Measurements from ENCODE around the gene DMXL2. TPM values are rescaled to one million over a fixed set of nuclear protein-coding genes. Genes with fewer than 3 reads are reported as not detected.
"Not testable (repeated sequence)": the region's sequence is repeated elsewhere in the genome, so short reads cannot be mapped to it uniquely, and the experiment has no call there.

The DMXL2 gene
- total RNA-seq, 2 experiments from 2014 or later, result 8.7 to 11.8 TPM

DNA sequence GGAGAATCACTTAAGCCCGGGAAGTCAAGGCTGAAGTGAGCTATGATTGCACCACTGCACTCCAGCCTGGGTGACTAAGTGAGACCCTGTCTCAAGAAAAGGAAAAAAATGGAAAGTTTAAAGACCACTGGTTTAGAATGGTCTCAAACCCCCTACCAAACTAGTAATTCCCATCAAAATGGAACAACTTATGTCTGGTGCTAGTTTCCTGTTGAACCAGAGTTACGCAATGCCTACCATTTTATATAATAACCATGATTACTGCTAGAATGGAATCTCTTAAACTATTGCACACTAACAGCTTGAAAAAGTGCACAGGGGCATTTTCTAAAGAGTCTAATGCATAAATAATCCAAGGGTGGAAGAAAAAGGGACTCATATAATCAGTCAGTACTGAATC, 43.6 kb downstream of the DMXL2 start:
- no peaks in the 10 kb centered on the region for H3K9me3 Mint-ChIP-seq
- peaks cover 2% of the 10 kb centered on the region for H3K36me3 Mint-ChIP-seq
- H3K27ac Mint-ChIP-seq, result no peak overlapping the region
- POLR2A ChIA-PET, result no interaction called here
- H3K27me3 Mint-ChIP-seq, result no peaks in the 10 kb centered on the region
- H3K4me3 Mint-ChIP-seq, result no peak overlapping the region
- ATAC-seq (ENCODE audit: low read depth) (no peak), DNase-seq (no peak)
- H3K4me1 Mint-ChIP-seq, result no peaks in the 10 kb centered on the region

DNA sequence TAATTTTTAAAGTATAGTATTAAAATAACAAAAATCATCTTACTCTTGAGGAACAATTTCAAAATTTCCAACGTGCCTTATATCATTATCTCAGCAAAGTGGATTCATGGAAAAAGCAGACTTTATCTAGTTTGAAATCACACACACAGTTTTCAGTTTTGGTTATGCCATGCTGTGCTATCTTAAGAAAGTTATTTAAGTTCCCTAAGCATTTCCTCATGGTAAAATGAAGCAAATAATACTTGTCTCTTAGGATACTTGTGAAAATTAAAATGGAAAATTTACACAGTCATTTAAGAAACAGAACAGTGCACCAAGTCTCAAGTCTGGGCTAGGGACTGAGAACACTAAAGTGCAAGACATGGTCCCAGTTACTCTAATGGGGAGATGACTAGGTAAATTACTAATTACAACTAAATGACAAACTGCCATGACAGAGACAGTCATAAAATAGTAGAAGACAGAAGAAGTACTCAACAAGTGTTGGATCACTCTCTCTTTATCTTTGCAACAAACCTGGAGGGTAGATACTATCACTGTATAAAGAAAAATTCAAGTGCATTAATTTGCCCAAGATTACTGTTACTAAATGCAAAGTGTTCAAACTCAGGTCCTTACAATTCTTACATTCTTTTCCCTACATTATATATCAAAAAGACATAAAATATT, 44.8 kb downstream of the DMXL2 start:
- Mint-ChIP-seq H3K9me3 (no peaks in the 10 kb centered on the region), H3K4me1 (no peaks in the 10 kb centered on the region), H3K36me3 (peaks cover 2% of the 10 kb centered on the region), H3K27ac (no peak overlapping the region), H3K4me3 (no peak overlapping the region), H3K27me3 (no peaks in the 10 kb centered on the region)
- no peak for ATAC-seq (ENCODE audit: low read depth)
- DNase-seq, result no peak
- POLR2A ChIA-PET, result no interaction called here

DNA sequence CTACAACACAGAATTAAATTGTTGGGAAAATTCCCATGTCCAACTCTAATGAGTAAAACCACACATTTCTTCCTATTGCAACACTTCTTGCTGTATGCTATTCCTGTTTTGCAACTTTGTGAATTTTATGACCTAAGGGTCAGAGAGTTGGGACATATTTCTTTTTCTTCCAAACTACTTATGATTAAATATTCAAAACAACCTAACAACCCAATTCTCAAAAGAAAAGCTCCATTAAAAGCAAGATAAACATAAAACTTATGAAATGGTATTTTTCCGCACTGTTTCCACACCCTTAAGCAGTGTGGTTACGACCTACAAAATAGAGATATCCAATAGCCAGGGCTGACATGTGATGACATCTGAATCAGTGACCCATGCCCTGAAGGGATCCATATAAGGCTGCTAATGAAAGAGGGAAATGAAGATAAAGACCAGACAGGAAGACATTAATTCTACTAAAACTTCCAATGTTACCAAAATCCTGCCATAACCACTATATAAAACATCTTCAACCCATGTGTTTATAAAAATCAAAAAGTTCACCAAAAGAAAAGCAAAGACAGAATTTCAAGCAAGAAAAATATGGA, 45.6 kb downstream of the DMXL2 start:
- POLR2A ChIA-PET, result no interaction called here
- peaks cover 2% of the 10 kb centered on the region for H3K36me3 Mint-ChIP-seq
- no peak overlapping the region for H3K27ac Mint-ChIP-seq
- no peak for DNase-seq
- no peak overlapping the region for H3K4me3 Mint-ChIP-seq
- H3K9me3 Mint-ChIP-seq, result no peaks in the 10 kb centered on the region
- H3K4me1 Mint-ChIP-seq, result no peaks in the 10 kb centered on the region
- no peak for ATAC-seq (ENCODE audit: low read depth)
- H3K27me3 Mint-ChIP-seq, result no peaks in the 10 kb centered on the region

DNA sequence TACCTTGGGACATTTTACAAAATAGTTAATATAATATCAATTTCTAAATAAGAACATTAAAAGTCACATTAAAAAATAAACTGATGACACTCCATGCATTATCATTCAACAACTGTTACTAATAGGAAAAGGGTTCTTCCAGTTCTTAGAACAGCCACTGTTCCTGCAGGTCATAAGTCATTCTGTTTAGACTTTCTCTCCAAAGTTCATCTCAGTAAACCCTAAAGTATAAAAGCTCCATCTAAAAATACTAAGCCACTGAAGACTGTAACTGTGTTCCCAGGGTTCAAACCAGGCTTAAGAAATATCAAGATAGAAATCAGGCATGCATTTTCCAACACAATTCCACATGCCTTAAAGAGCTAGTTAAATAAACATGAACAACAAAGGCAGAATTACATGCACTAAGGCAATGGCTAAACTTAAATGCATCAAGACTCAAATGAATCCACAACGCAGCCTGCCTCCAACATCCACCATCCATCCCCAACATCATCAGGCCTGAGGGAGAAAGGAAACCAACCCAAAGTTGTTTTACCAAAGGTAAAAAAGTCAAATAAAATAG, 46.2 kb downstream of the DMXL2 start:
- Mint-ChIP-seq H3K27me3 (no peaks in the 10 kb centered on the region), H3K27ac (no peak overlapping the region), H3K36me3 (peaks cover 2% of the 10 kb centered on the region), H3K4me1 (no peaks in the 10 kb centered on the region), H3K9me3 (peaks cover 1% of the 10 kb centered on the region), H3K4me3 (no peak overlapping the region)
- ATAC-seq (ENCODE audit: low read depth), result no peak
- DNase-seq, result no peak
- POLR2A ChIA-PET, result no interaction called here

DNA sequence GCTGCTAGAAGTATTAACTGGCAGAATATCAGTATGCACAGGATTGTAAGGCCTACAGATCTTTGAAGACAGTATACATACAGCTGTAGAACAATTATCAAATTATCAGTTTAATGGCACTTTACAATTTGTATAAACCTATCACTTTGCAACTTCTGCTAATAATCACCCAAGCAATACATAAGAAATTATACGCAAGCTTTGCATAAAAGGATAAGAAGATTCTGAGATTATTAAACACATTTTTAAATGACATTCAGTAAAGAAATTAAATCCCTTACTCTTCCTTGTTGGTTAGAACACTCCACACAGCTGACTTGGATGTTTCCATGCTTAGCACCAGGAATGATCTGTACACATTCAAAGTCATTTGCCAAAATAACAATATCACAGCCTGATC, 46.8 kb downstream of the DMXL2 start:
- POLR2A ChIA-PET, result no interaction called here
- Mint-ChIP-seq H3K27ac (no peak overlapping the region), H3K36me3 (peaks cover 2% of the 10 kb centered on the region), H3K27me3 (no peaks in the 10 kb centered on the region), H3K4me3 (no peak overlapping the region), H3K9me3 (peaks cover 4% of the 10 kb centered on the region), H3K4me1 (no peaks in the 10 kb centered on the region)
- DNase-seq (no peak), ATAC-seq (ENCODE audit: low read depth) (no peak)

DNA sequence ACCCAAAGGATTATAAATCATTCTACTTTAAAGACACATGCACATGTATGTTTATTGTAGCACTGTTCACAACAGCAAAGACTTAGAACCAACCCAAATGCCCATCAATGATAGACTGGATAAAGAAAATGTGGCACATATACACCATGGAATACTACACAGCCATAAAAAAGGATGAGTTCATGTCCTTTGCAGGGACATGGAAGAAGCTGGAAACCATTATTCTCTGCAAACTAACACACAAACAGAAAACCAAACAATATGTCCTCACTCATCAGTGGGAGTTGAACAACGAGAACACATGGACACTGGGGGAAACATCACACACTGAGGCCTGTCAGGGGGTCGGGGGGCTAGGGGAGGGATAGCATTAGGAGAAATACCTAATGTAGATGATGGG, 49.2 kb downstream of the DMXL2 start:
- ATAC-seq (ENCODE audit: low read depth); H3K4me1 Mint-ChIP-seq; POLR2A ChIA-PET; H3K36me3 Mint-ChIP-seq; H3K27ac Mint-ChIP-seq; H3K9me3 Mint-ChIP-seq; H3K4me3 Mint-ChIP-seq; DNase-seq; H3K27me3 Mint-ChIP-seq: not testable (repeated sequence)

DNA sequence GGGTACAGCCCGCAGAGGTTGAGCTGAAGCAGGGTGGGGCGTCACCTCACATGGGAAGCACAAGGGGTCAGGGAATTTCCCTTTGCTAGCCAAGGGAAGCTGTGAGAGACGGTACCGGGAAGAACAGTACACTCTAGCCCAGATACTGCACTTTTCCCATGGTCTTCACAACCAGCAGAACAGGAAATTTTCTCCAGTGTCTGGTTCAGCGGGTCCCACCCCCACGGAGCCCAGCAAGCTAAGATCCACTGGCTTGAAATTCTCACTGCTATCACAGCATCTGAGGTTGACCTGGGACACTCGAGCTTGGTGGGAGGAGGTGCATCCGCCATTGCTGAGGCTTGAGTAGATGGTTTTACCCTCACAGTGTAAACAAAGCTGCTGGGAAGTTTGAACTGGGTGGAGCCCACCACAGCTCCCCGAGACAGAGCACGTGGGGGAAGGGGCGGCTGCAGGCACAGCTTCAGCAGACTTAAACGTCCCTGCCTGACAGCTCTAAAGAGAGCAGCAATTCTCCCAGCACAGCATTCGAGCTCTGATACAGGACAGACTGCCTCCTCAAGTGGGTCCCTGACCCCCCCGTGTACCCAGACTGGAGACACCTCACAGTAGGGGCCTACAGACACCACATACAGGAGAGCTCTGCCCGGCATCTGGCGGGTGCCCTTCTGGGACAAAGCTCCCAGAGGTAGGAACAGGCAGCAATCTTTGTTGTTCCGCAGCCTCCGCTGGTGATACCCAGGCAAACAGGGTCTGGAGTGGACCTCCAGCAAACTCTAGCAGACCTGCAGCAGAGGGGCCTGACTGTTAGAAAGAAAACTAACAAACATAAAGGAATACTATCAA, 53.4 kb downstream of the DMXL2 start:
- H3K4me1 Mint-ChIP-seq; H3K9me3 Mint-ChIP-seq; H3K27me3 Mint-ChIP-seq; H3K36me3 Mint-ChIP-seq; POLR2A ChIA-PET; DNase-seq; H3K4me3 Mint-ChIP-seq; ATAC-seq (ENCODE audit: low read depth); H3K27ac Mint-ChIP-seq: not testable (repeated sequence)

DNA sequence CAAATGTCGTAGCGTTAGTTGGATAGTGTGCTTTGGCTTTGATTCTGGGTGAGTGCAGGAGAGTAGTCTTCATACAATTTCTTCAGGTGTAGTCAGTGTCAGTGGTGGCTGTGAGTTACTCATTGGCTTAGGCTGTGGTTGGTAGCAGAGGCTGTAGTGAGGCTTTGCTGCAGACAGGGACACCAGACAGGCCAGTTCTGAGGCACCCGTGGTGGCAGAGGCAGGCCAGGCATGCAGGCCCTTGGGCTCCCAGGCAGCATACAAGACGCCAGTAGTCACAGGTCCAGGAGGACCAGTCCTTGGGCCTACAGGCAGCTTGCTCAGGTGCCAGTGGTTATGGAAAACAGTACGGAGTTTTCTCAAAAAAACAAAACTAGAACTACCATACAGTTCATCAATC, 61.3 kb downstream of the DMXL2 start:
- Mint-ChIP-seq H3K27ac (no peak overlapping the region), H3K27me3 (no peaks in the 10 kb centered on the region), H3K9me3 (no peaks in the 10 kb centered on the region), H3K4me3 (no peak overlapping the region), H3K4me1 (no peaks in the 10 kb centered on the region), H3K36me3 (no peaks in the 10 kb centered on the region)
- POLR2A ChIA-PET, result no interaction called here
- DNase-seq (no peak), ATAC-seq (ENCODE audit: low read depth) (no peak)

DNA sequence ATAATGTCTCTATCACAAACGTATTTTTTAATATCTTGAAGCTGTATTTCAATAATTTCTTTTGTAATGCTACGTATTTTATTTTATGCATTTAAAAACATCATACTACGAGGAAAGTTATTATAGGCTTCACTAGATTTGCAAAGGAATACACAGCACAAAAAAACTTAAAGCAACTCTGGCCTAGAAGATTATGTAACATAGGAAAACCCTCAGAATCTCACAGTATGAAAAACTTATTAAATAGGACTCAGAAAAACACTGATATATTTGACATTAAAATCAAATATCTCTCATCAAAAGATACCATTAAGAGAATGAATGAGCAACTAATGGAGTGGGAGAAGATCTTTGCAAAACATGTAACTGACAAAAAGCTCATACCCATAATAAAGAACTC, 63.7 kb downstream of the DMXL2 start:
- ATAC-seq (ENCODE audit: low read depth), result no peak
- no peaks in the 10 kb centered on the region for H3K4me1 Mint-ChIP-seq
- no peak overlapping the region for H3K27ac Mint-ChIP-seq
- no peaks in the 10 kb centered on the region for H3K36me3 Mint-ChIP-seq
- no peaks in the 10 kb centered on the region for H3K9me3 Mint-ChIP-seq
- no peak for DNase-seq
- no peak overlapping the region for H3K4me3 Mint-ChIP-seq
- POLR2A ChIA-PET, result no interaction called here
- no peaks in the 10 kb centered on the region for H3K27me3 Mint-ChIP-seq

DNA sequence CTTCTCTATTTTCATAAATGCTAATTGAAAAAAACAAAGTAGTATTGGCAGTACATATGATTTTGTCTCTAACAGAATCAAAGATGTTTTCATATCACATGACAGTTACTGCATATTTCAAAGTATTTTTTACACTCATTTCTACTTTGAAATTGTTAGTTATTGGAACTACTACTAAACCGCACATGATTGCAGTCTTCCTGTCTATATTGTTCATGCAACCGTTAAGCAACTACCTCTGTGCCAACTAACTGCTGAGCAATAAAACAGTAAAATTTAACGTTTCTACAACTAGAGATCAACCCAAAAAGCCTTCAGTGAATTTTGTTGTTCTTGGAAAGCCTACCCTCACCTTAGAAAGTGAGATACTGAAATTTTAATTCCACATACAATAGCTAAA, 64.2 kb downstream of the DMXL2 start:
- no peak for ATAC-seq (ENCODE audit: low read depth)
- Mint-ChIP-seq H3K27ac (no peak overlapping the region), H3K36me3 (no peaks in the 10 kb centered on the region), H3K4me3 (no peak overlapping the region), H3K9me3 (no peaks in the 10 kb centered on the region), H3K27me3 (no peaks in the 10 kb centered on the region), H3K4me1 (no peaks in the 10 kb centered on the region)
- no peak for DNase-seq
- POLR2A ChIA-PET, result no interaction called here

DNA sequence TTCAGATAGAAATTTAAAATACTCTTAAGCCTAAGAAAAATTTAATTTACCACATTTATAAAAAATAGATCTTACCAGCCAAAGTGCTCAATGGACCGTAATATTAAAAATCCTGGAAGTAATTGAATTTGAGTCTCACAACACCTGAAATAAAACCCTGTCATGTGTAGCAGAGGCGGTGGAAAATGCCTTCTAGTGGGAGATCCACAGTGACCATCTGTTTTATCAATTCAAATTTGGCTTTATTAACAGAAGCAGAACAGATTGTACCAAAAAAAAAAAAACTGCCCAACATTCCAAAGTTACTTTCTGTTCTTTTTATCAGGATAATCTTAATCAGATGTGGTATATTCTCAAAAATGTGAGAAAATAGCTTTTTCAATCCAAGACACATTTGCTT, 71.7 kb downstream of the DMXL2 start:
- no peak overlapping the region for H3K4me3 Mint-ChIP-seq

DNA sequence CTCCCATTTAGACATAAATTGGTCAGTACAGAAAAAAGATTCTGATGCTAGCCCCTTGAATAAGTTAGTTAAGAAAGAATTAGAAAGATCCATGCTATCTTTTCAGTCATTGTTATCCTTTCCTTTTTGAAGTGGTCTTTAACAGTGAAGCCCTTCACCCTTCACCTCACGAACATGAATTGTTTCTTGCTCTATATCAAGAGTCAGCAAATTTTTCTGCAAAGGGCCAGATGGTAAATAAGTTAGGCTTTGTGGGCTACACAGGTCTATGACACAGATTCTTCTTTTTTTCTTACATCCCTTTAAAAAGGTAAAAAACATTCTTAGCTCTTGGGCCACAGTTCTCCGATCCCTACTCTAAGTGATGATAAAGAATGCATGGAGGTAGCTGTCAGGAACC, 74.9 kb downstream of the DMXL2 start:
- H3K4me3 Mint-ChIP-seq, result no peak overlapping the region
- POLR2A ChIA-PET, result no interaction called here
- DNase-seq (no peak), ATAC-seq (ENCODE audit: low read depth) (no peak)
- no peaks in the 10 kb centered on the region for H3K27me3 Mint-ChIP-seq
- H3K36me3 Mint-ChIP-seq, result no peaks in the 10 kb centered on the region
- H3K4me1 Mint-ChIP-seq, result peaks cover 3% of the 10 kb centered on the region
- no peak overlapping the region for H3K27ac Mint-ChIP-seq
- no peaks in the 10 kb centered on the region for H3K9me3 Mint-ChIP-seq

More for the DNA sequence above, 71.7 kb downstream of the DMXL2 start:
- Mint-ChIP-seq H3K27me3 (no peaks in the 10 kb centered on the region), H3K27ac (no peak overlapping the region), H3K36me3 (no peaks in the 10 kb centered on the region), H3K4me1 (peaks cover 3% of the 10 kb centered on the region), H3K9me3 (no peaks in the 10 kb centered on the region)
- POLR2A ChIA-PET, result no interaction called here
- ATAC-seq (ENCODE audit: low read depth) (no peak), DNase-seq (no peak)

DNA sequence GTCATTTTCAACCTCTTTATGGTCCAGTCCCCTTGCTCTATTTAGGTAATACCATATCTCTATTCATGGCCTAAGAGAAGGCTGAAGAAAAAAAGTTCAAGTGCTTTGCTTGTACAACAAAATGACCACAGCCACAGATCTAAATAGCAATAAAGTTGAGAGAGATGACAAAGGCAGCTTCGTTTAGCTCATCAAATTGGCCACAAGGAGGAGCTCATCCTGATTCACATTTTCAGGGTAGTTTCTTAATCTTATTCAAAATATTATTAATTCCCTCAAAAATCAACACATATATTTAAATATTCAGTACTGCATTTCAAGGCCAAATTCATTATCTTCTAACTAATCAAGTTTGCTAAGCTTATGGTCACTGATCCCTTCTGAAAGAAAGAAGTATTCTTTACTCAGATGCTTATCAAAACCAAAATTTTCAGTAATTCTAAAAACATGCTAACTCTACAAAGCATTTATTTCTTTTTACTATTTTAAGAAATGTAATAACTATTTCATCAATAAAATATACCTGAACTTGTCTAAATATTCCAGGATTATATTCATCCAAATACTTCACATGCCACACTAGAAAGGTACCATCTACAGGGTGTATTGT, 85.5 kb downstream of the DMXL2 start:
- no peaks in the 10 kb centered on the region for H3K9me3 Mint-ChIP-seq
- ATAC-seq (ENCODE audit: low read depth) (no peak), DNase-seq (no peak)
- H3K27me3 Mint-ChIP-seq, result no peaks in the 10 kb centered on the region
- H3K4me3 Mint-ChIP-seq, result no peak overlapping the region
- H3K4me1 Mint-ChIP-seq, result no peaks in the 10 kb centered on the region
- H3K36me3 Mint-ChIP-seq, result peaks cover under 1% of the 10 kb centered on the region
- POLR2A ChIA-PET, result no interaction called here
- H3K27ac Mint-ChIP-seq, result no peak overlapping the region

Data from activated naive CD8-positive, alpha-beta T cell treated with anti-CD3 and anti-CD28 coated beads, Interleukin-2, amount 10 ng/mL, durations not matched to agents 7 days and 5 days (primary cell).